GM21447 (cell line): Measurements from ENCODE around the gene TREM2.
"Not testable (repeated sequence)": the region's sequence is repeated elsewhere in the genome, so short reads cannot be mapped to it uniquely, and the experiment has no call there.

Experiments used
- ATAC-seq: cut with Tn5 transposase; IDR thresholded peaks from one replicate; pipeline ENCODE4 v1.9.1; 2021; ENCODE audit not compliant: unreplicated experiment

TREM2 gene

DNA sequence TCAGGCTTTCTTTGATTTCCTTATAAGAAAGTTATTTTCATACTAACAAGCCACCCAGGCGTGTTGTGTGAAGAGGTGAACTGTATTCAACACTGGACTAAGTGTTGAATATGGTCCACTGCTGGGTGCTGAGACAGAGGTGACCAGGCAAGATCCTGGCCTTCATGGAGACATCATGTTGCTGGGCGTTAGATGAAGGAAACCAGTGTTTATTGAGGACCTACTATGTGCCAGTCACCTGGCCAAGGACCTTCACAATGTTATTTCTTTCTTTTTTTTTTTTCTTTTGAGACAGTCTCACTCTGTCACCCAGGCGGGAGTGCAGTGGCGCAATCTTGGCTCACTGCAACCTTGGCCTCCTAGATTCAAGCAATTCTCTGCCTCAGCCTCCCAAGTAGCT, 6.9 kb downstream of the TREM2 start:
- no peak for ATAC-seq

DNA sequence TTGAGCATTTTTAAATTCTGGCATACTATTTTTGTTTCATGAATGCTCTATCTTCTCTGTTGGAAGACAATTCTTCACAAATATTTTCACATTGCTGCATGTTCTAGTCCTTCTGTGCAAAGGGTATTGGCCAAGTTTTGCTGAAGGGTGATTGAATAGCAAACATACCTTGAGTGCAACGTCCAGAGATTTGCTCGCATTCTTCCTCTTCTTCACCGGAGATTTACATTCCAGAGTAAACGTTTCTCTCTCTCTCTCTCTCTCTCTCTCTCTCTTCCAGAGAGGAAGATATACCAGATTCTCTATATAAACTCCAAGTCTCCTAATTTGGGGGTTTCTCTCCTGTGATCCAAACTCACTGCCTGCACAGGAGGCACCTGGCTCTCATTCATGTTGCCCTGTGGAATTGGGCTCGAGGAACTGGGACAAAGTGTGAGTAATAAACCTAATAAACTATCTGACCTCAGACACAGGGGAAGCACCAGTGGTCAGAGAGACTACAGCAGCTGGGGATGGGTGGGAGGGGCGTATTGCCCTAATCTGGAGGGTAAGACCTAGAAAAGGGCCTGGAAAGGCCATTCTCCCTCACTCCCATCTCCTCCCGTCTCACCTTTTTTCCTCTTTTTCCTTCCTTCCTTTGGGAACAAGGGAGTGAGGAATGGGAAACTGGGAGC, 7.6 kb downstream of the TREM2 start:
- no peak for ATAC-seq

DNA sequence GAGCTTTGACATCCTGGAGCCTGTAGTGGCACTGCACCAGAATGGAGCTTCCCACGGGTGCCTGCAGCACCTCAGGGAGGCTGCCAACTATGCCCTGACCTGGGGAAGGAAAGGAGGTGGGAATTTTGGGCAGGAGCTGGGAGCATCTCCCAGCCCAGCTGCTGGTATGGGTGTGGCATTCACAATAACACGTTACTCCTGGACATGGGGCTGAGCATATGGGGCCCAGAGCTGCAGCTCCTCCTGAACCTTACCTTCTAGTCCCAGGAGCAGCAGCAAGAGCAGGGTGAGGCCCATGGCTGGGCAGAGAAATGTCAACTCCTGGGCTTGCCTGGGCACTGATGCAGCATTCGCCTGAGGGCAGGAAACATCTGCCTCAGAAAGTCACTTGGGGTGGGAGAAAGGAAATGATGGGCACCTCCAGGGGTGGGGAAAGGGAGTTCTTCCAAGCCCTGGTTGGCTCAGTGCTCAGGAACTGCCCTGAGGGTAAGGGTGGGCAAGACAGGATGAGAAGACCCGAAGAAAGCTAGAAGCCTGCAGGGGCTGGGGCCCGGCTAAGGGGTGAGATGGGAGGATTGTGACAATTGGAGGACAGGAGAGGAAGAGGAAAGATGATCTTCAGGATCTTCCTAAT, 8.8 kb downstream of the TREM2 start, which contains the start of gene TREML1:
Gene TREML1, minus strand, starts transcription at position 356 of the 634 bp plus-strand sequence. Its CDS starts 59 bp downstream, at position 297.
- ATAC-seq, result no peak

DNA sequence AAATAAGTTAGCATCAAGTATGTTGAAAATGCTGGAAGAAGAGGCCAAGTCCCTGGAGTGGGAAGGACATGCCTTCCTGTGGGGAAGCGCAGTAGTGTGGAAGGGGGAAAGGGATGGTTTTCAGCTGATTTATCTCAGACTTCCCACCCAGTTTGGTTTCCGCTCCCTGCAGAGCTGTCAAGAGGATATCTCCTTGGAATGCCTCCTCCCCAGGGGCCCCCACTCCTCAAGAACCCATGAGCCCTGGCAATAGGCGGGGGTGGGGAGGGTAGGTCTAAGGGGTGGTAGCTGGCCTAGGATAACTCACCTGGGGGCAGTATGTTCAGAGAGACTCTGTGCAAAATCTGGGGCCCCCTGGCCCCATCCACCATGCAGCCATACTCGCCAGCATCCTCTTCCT, 9.5 kb downstream of the TREM2 start:
- ATAC-seq, result no peak

DNA sequence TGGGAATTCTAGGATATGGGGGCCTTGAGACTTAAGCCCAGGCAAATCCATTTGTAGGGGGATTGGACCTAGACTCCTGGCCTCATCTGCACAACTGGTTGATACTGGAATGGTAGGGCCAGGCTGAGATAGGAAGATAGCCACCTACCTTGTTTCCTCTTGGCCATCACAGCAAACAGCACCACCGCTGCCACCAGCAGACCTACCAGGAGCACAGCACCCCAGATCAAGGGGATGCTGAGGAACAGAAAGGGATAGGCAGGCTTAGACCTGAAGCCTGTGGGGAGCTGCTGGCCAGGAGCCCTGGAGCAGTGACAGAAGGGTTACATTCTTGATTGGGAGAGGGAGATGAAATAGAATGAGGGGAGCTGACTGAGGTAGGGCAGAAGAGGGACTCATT, 12.2 kb downstream of the TREM2 start:
- no peak for ATAC-seq

DNA sequence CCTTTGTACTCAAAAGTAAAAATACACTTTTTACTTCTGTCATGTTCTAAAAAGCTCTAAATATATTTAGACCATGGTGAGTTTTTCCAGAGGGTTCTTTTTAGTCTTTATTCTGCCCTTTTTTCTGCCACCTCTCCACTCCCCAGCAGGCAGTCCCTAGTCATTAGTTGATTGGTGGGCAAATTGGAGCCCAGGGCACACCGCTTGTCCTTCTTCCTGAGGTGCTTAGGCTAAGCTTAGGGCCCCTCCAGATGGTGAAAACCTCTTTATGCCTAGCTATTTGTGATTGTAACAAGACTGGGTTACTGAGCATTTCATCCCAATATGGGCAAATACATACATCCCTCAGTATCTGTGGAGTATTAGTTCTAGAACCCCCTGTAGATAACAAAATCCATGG, 15.0 kb downstream of the TREM2 start:
- no peak for ATAC-seq

DNA sequence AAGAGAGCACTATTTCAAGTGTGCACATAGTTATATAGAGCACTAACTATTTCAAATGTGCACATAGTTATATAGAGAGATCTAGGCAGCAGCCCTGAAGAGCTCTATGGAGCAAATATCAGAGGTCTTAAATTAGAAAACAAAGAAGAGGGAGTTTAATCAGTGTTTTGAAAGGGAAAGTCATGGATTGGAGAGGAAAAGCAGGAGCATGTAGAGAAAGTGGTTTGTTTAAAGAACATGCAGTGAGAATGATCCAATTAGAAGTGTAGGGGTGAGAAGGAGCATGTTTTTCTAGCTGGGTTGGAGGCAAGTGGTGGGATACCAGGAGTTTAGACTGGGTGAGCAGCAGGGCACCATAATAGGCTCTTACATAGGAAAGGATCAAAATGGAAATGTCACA, 26.0 kb downstream of the TREM2 start:
- ATAC-seq, result no peak

DNA sequence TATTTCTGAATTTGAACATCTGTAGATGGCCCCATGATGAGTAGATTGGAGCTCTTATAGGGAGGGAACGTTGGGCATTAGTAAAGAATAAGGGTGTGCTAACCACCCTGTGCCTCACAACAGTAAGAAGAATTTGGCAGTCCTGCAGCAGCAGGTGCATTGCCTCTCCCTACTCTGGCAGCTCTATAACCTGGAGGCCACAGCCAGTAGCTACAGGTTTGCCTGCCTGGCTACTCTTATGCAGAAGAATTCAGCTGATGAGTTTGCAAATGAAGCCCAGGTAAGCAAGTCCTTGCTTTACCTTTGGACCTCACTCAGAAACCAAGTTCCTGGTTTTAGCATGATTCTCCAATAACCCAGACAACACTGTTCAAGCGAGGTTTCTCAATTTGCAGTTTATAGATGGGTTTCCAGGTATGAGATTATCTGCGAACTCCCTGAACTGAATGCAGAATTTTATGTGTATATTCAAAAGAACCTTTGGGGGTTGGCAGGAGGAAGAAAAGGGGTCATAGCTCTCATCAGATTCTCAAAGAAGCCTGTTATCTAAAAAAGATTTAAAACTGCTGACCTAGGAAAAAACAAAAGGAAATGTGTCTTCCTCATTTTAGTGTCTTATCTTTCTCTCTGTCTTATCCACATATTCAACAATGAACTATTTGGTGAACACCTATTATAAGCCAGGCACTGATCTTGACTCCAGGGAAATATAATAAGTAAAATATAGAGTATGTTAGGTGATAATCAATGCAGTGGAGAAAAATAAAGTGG, 27.7 kb downstream of the TREM2 start:
- no peak for ATAC-seq

DNA sequence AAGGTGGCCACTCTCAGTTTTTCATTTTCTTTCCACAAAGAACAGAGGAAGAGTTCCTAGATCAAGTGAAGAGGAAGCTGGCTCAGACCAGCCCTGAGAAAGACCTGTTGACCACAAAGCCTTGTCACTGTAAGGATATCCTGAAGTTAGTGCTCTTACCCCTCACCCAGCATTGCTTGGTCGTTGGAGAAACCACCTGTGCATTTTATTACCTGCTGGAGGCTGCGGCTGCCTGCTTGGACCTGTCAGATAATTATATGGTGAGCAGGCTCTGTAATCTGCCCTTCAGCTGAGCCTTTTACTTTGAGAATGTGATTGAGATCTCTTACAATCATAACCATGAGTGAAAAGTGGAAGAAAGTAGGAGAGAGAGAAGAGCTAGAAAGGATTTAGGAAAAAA, 30.7 kb downstream of the TREM2 start:
- ATAC-seq, result no peak

DNA sequence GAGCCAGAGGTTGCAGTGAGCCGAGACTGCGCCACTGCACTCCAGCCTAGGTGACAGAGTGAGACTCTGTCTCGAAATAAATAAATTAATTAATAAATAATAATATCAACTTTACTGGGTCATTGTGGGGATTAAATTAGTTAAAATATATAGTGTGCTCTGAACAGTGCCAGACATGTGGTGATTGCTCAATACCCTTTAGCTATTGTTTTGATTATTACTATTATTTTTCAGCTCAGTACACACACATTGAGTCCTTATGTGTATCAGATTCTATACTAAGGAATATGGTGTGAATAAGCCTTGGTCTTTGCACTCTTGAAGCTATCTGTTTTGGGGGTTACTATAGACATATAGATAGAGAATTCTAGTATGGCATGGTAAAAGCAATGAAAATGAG, 37.6 kb downstream of the TREM2 start:
- no peak for ATAC-seq

DNA sequence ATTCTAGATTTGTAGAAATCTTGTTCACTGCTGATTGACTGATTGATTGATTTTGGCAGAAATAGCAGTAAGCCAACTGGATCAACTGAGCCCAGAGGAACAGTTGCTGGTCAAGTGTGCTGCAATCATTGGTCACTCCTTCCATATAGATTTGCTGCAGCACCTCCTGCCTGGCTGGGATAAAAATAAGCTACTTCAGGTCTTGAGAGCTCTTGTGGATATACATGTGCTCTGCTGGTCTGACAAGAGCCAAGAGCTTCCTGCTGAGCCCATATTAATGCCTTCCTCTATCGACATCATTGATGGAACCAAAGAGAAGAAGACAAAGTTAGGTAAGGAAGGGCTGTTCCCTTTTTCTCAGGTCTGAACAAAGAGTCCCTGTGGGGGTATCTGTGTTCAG, 40.0 kb downstream of the TREM2 start:
- no peak for ATAC-seq

DNA sequence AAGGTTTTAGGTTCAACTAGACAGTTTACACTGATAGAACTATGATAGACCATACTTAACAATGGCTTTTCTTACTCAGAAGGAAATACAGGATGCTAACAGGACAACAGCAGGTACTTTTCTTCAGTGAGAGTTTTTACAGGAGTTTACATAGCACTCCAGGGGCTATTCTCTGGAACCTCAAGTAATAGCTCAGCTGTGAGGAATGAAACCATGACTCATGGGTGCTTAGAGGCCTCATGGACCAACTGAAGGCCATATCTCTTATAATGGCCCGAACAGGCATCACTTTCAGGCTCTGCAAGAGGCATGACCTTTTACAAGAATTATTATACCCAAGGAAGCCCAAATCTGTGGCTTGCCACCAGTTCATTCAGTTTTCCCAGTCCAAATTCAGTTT, 40.5 kb downstream of the TREM2 start:
- no peak for ATAC-seq

DNA sequence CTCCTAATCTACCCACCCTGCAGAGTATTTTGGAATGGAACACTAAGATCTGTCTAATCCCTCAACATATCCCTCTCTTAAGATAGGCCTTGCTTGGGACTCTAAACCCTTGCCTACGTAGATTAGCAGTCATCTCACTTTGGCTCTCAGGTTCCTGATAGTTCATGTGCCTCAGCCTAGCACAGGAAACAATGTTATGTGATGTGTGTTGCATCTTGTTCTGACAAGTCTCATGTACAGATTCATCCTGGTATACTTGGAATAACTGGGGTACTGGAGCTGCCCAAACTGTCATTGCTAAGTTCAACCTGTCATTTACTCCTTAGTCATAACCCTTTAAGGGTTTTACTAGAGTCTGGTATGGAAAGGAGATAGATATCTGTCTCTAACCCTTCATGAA, 42.9 kb downstream of the TREM2 start:
- no peak for ATAC-seq

DNA sequence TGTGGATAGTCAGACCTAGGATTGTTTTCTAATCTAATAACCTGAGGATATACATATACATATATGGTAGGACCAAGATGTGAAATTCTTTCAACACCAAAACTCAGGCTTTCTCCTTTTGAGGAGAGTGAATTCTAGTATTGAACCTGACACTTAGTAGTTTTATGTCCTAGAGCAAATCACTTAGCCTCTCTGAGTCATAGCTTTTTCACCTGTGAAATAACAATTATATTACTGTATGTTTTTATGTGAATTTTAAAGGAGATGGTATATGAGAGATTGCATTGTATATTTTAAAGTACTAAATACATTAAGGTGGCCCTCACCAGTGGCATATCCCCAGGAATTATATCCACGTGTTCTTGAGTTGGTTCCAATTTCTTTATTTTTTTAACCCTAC, 43.4 kb downstream of the TREM2 start:
- ATAC-seq, result no peak

DNA sequence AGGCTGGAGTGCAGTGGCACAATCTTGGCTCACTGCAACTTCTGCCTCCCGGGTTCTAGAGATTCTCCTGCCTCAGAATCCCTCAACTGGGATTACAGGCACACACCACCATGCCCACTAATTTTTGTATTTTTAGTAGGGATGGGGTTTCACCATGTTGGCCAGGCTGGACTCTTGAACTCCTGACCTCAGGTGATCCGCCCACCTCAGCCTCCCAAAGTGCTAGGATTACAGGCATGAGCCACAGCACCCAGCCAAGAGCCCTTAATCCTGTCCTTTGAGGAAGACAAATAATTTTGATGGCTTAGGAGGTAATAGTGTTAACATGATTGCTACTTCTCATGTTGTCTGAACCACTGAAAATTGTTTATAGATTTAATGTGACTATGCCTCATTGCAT, 47.9 kb downstream of the TREM2 start:
- not testable (repeated sequence) for ATAC-seq

DNA sequence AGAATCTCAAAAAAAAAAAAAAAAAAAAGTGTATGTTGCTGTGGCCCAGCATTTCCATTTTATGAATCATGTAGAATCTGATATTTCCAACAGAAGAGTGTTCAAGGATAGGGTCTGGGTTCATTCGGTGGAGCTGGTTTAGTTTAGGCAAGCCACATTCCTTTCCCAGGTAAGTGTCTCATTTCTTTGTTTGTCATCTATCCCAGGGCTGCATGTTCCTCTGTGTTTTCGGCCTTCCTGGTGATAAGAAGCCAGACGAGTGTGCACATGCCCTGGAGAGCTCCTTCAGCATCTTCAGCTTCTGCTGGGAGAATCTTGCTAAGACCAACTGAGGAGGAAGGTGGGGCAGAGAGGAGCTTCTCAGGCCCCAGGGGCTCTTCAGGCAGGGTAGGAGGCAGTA, 51.9 kb downstream of the TREM2 start:
- no peak for ATAC-seq
